Tibial nerve (tissue), 4 donors: ENCODE measurements around the gene DUOX2. TPM values are rescaled to one million over a fixed set of nuclear protein-coding genes. Genes with fewer than 3 reads are reported as not detected.
A peak's percentile ranks its signal among the peaks of the same experiment; 100 is the strongest.

Experiments used
- DNase-seq, 2 donors: peaks; one replicate each; pipeline ENCODE4 v3.0.0-alpha.2; 2019; ENCODE audit warnings: low spot score in 2 of 2
- H3K27ac ChIP-seq, 4 donors: fragments of 200-600 bp; sonication (generic) in 3 of 4; one replicate each; pipeline ENCODE4 v1.5.1; 2017 to 2019; ENCODE audit warnings: mild to moderate bottlenecking in 1 of 4
- H3K27me3 ChIP-seq, 2 donors: fragments of 200-600 bp; sonication (generic) in 1 of 2; one replicate each; pipeline versions ENCODE4 v1.5.1 to v1.6.0; 2017 to 2019
- H3K36me3 ChIP-seq, 3 donors: fragments of 200-600 bp; sonication (generic); one replicate each; pipeline ENCODE4 v1.5.1; 2018 to 2019
- H3K4me1 ChIP-seq, 4 donors: fragments of 200-600 bp; sonication (generic) in 3 of 4; one replicate each; pipeline ENCODE4 v1.5.1; 2017 to 2019
- H3K4me3 ChIP-seq, 4 donors: fragments of 200-600 bp; sonication (generic) in 3 of 4; one replicate each; pipeline ENCODE4 v1.5.1; 2017 to 2019; ENCODE audit warnings: mild to moderate bottlenecking in 1 of 4, moderate library complexity in 1 of 4
- H3K9me3 ChIP-seq, 4 donors: fragments of 200-600 bp; sonication (generic) in 3 of 4; one replicate each; pipeline ENCODE4 v1.5.1; 2017 to 2019
- CTCF ChIP-seq, 5 experiments: fragments of 200-600 bp in 3 of 5; fragments of 450-650 bp in 2 of 5; sonication (generic) in 3 of 5; IDR thresholded peaks; one replicate each; pipeline ENCODE4 v1.5.1; 2016 to 2019; ENCODE audit warnings: antibody characterized with exemption in 5 of 5, mild to moderate bottlenecking in 3 of 5, moderate library complexity in 2 of 5
- EP300 ChIP-seq, 2 donors: sonication (generic); formaldehyde crosslinking; IDR thresholded peaks; one replicate each; pipeline ENCODE4 v1.6.1; 2017; ENCODE audit warnings: antibody characterized with exemption in 2 of 2, mild to moderate bottlenecking in 1 of 2
- POLR2A ChIP-seq, 2 donors: fragments of 450-650 bp; IDR thresholded peaks; one replicate each; pipeline ENCODE4 v1.6.1; 2017; ENCODE audit warnings: antibody characterized with exemption in 2 of 2, mild to moderate bottlenecking in 2 of 2, moderate library complexity in 2 of 2
- WGBS, 2 donors: methylation state at CpG; one replicate each; pipeline ENCODE4 v1.1.5; 2018; 5-methylcytosine and 5-hydroxymethylcytosine counted together
- total RNA-seq, 4 donors: library from RNA; depleted of rRNA; stranded (reverse); fragments of >200 nt; gene quantifications; one replicate each; pipeline ENCODE4 v1.1.0, GENCODE V29; 2016

Gene DUOX2
- total RNA-seq, 4 donors from 2014 or later, result 0.22 to 1.9 (median 0.84) TPM

- peaks cover 0 to 70% of the 10 kb centered on the region in 2 donors for H3K27me3 ChIP-seq
- WGBS, 2 donors, result 76 to 84% methylated on average over 6 to 7 of the region's 7 CpGs
- TF ChIP-seq EP300 (IDR thresholded peaks at IDR 0.05), result no peak
- TF ChIP-seq CTCF (IDR thresholded peaks at IDR 0.05), result no peak
- no peak for TF ChIP-seq POLR2A (IDR thresholded peaks at IDR 0.05)
- no peaks in the 10 kb centered on the region for H3K9me3 ChIP-seq
- DNase-seq, result no peak
- H3K36me3 ChIP-seq, result no peaks in the 10 kb centered on the region
- peak overlapping the region in 2 of 4 donors; percentile 32 to 59 for H3K4me3 ChIP-seq
- peaks cover 0 to 29% (median 18%) of the 10 kb centered on the region in 4 donors for H3K4me1 ChIP-seq
- H3K27ac ChIP-seq, result no peak overlapping the region
These were observed 16.5 kb upstream of the DUOX2 start for GRCh38 chr15:45130291-45131000.

- H3K4me1 ChIP-seq, result peaks cover 0 to 21% (median 11%) of the 10 kb centered on the region in 4 donors
- no peaks in the 10 kb centered on the region for H3K36me3 ChIP-seq
- H3K9me3 ChIP-seq, result no peaks in the 10 kb centered on the region
- 1 to 5% methylated on average over 27 to 35 of the region's 46 CpGs for WGBS, 2 donors
- peak within 1 kb of the TSS; percentile 19 to 59 (median 41) for H3K4me3 ChIP-seq
- H3K27ac ChIP-seq, result peak within 1 kb of the TSS in 1 of 4 donors; percentile 51
- DNase-seq, result no peak
- peaks cover 0 to 66% of the 10 kb centered on the region in 2 donors for H3K27me3 ChIP-seq
- TF ChIP-seq POLR2A (IDR thresholded peaks at IDR 0.05), result no peak
- TF ChIP-seq CTCF (IDR thresholded peaks at IDR 0.05), result no peak
- TF ChIP-seq EP300 (IDR thresholded peaks at IDR 0.05), result no peak
These were observed 15.7 kb upstream of the DUOX2 start, which contains the start of the genes DUOX1 and DUOXA1 for GRCh38 chr15:45129651-45130129. Gene DUOX1, plus strand, starts transcription at chr15:45129994. Its CDS starts 1,973 bp downstream, at chr15:45131967. Gene DUOXA1, minus strand, starts transcription at chr15:45129879. Its CDS starts 6,865 bp downstream, at chr15:45123014.

- peaks cover 0 to 21% (median 11%) of the 10 kb centered on the region in 4 donors for H3K4me1 ChIP-seq
- TF ChIP-seq POLR2A (IDR thresholded peaks at IDR 0.05) (no peak), CTCF (IDR thresholded peaks at IDR 0.05) (no peak), EP300 (IDR thresholded peaks at IDR 0.05) (no peak)
- peak overlapping the region; percentile 19 to 59 (median 41) for H3K4me3 ChIP-seq
- H3K27me3 ChIP-seq, result peaks cover 0 to 60% of the 10 kb centered on the region in 2 donors
- no peak for DNase-seq
- 3 to 8% methylated on average over 31 to 41 of the region's 47 CpGs for WGBS, 2 donors
- no peaks in the 10 kb centered on the region for H3K36me3 ChIP-seq
- peak overlapping the region in 1 of 4 donors; percentile 51 for H3K27ac ChIP-seq
- H3K9me3 ChIP-seq, result no peaks in the 10 kb centered on the region
These were observed 15.1 kb upstream of the DUOX2 start for GRCh38 chr15:45128971-45129639.

- 78 to 82% methylated on average over 2 of the region's 2 CpGs for WGBS, 2 donors
- TF ChIP-seq CTCF (IDR thresholded peaks at IDR 0.05) (peak in 4 of 5 experiments; percentile 18 to 52 (median 43)), EP300 (IDR thresholded peaks at IDR 0.05) (no peak), POLR2A (IDR thresholded peaks at IDR 0.05) (no peak)
These were observed 12.7 kb upstream of the DUOX2 start for GRCh38 chr15:45126535-45127158.

More at GRCh38 chr15:45126535-45127158, 12.7 kb upstream of the DUOX2 start:
- peaks cover 0 to 21% (median 11%) of the 10 kb centered on the region in 4 donors for H3K4me1 ChIP-seq
- peaks cover 0 to 63% of the 10 kb centered on the region in 2 donors for H3K27me3 ChIP-seq
- no peak overlapping the region for H3K4me3 ChIP-seq
- DNase-seq, result no peak
- H3K9me3 ChIP-seq, result no peaks in the 10 kb centered on the region
- no peak overlapping the region for H3K27ac ChIP-seq
- no peaks in the 10 kb centered on the region for H3K36me3 ChIP-seq
